ENCODE measurements around the gene SIK3. TPM values are rescaled to one million over a fixed set of nuclear protein-coding genes. Genes with fewer than 3 reads are reported as not detected.

The SIK3 gene
- total and polyA plus RNA-seq, 2 donors (not counting 3 experiments of a cell fraction or from before 2014, with no cell fraction given) = 10.3 to 21.3 TPM

GRCh38 chr11:117061256-117061655 is 37.0 kb downstream of the SIK3 start:
- Histone ChIP-seq H3K9me3 (replicated peaks; ENCODE audit: control insufficient read depth, insufficient read depth, low read length) (no peaks in the 10 kb centered on the region), H3K4me2 (ENCODE audit: insufficient read depth, low read length) (no peak overlapping the region), H3K27me3 (ENCODE audit: control insufficient read depth in 2 of 2, insufficient read depth in 2 of 2, low read length in 2 of 2) (no peaks in the 10 kb centered on the region), H3K9me1 (replicated peaks; ENCODE audit: control insufficient read depth, extremely low read depth, insufficient read depth, low read length) (no peaks in the 10 kb centered on the region), H3K27ac (ENCODE audit: insufficient read depth, low read depth, low read length) (no peak overlapping the region), H3K36me3 (ENCODE audit: control insufficient read depth in 2 of 2, extremely low read depth in 1 of 2, insufficient read depth in 2 of 2, low read length in 2 of 2) (no peaks in the 10 kb centered on the region), H2AFZ (ENCODE audit: low read depth, low read length) (no peak overlapping the region), H3K4me1 (ENCODE audit: control insufficient read depth, extremely low read depth, insufficient read depth, low read length) (peaks cover 17% of the 10 kb centered on the region), H4K20me1 (replicated peaks; ENCODE audit: control insufficient read depth, extremely low read depth, insufficient read depth, low read length) (no peaks in the 10 kb centered on the region), H3K79me2 (ENCODE audit: control insufficient read depth, insufficient read depth, low read length) (peaks cover 1% of the 10 kb centered on the region), H3K4me3 (replicated peaks in 1 of 3; ENCODE audit: insufficient read depth in 1 of 3, low read depth in 1 of 3, low read length in 3 of 3) (no peak overlapping the region), H3K9ac (replicated peaks; ENCODE audit: extremely low read depth, insufficient read depth, low read length) (no peak overlapping the region)
- CTCF ChIA-PET = no interaction called here
- FAIRE-seq = no peak
- dilution Hi-C loops (cut with MboI; ENCODE audit: extremely low pct_ligation_motif_present, low sequenced_read_pairs) = no loop called here
- intact Hi-C loops (cut with micrococcal nuclease) = no loop called here
- TF ChIP-seq EZH2 (IDR thresholded peaks at IDR 0.05; ENCODE audit: borderline replicate concordance, low read depth, low read length, severe bottlenecking) (no peak), GATA2 (IDR thresholded peaks at IDR 0.05; ENCODE audit: insufficient read depth, insufficient read length, low read depth, low read length) (no peak), POLR2AphosphoS5 (IDR thresholded peaks at IDR 0.05; ENCODE audit: insufficient read depth, low read depth, low read length) (no peak), JUN (IDR thresholded peaks at IDR 0.05; ENCODE audit: borderline replicate concordance, insufficient read depth, insufficient read length, low read depth) (no peak), CTCF (IDR thresholded peaks at IDR 0.05; ENCODE audit: extremely low read depth in 1 of 2, insufficient read depth in 1 of 2, low read depth in 1 of 2, low read length in 2 of 2) (no peak), POLR2A (IDR thresholded peaks at IDR 0.05; ENCODE audit: low read depth, low read length) (no peak), FOS (IDR thresholded peaks at IDR 0.05; ENCODE audit: borderline replicate concordance, insufficient read depth, low read length) (no peak), MAX (IDR thresholded peaks at IDR 0.05; ENCODE audit: insufficient read depth, insufficient read length) (no peak)
- DNase-seq (ENCODE audit: low read depth, low spot score) = no peak
- BruUV-seq (replicated peaks) = no TSS peak
- POLR2A ChIA-PET = no interaction called here

Data from endothelial cell of umbilical vein (primary cell).